Esophagus (tissue), 2 donors: ENCODE results near the gene ZNF892. TPM values are rescaled to one million over a fixed set of nuclear protein-coding genes. Genes with fewer than 3 reads are reported as not detected.
"Not testable (repeated sequence)": the region's sequence is repeated elsewhere in the genome, so short reads cannot be mapped to it uniquely, and the experiment has no call there.

Source experiments
- H3K27ac ChIP-seq, 2 donors: one replicate each; pipeline ENCODE4 v1.5.1; 2013; ENCODE audit warnings: low read depth in 2 of 2, mild to moderate bottlenecking in 2 of 2, inconsistent platforms in 1 of 2, low read length in 1 of 2, moderate library complexity in 1 of 2
- H3K27me3 ChIP-seq, 2 donors: one replicate each; pipeline ENCODE4 v1.6.1; 2013; ENCODE audit warnings: low read length in 2 of 2, control low read depth in 1 of 2, mild to moderate bottlenecking in 1 of 2; ENCODE audit not compliant: insufficient read depth in 2 of 2, control insufficient read depth in 1 of 2
- H3K36me3 ChIP-seq, 2 donors: one replicate each; pipeline ENCODE4 v1.6.1; 2013; ENCODE audit warnings: low read length in 1 of 2; ENCODE audit not compliant: control insufficient read depth in 2 of 2, insufficient read depth in 2 of 2
- H3K4me1 ChIP-seq, 2 donors: one replicate each; pipeline ENCODE4 v1.6.1; 2013; ENCODE audit warnings: low read length in 1 of 2; ENCODE audit not compliant: control insufficient read depth in 2 of 2, insufficient read depth in 2 of 2
- H3K4me3 ChIP-seq, 2 donors: one replicate each; pipeline ENCODE4 v1.5.1; 2013; ENCODE audit warnings: low read length in 2 of 2, mild to moderate bottlenecking in 2 of 2, low read depth in 1 of 2, moderate library complexity in 1 of 2
- H3K9me3 ChIP-seq, 2 donors: one replicate each; pipeline ENCODE4 v1.6.1; 2013; ENCODE audit warnings: mild to moderate bottlenecking in 2 of 2, low read depth in 1 of 2, low read length in 1 of 2, moderate library complexity in 1 of 2; ENCODE audit not compliant: control insufficient read depth in 2 of 2, insufficient read depth in 1 of 2
- WGBS, 2 donors: extraction: QIAGEN DNeasy Blood & Tissue Kit; methylation state at CpG; one replicate each; pipeline ENCODE4 v1.1.7; 2013; 5-methylcytosine and 5-hydroxymethylcytosine counted together
- polyA plus RNA-seq, 2 donors: library from polyadenylated mRNA; stranded (reverse); fragments of 200-250 nt; gene quantifications; one replicate each; pipeline ENCODE4 v1.2.3, GENCODE V29; 2013
- donor health status: healthy with polysubstance abuse.
- donor health status: Bipolar disorder and iron deficiency.

The ZNF892 gene
- polyA plus RNA-seq, 2 donors: 0.20 to 0.35 TPM

GRCh38 chr2:95174031-95174542 is 33.2 kb upstream of the ZNF892 start:
- WGBS, 2 donors: 82 to 84% methylated on average over 2 of the region's 2 CpGs
- H3K27ac ChIP-seq: no peak overlapping the region
- H3K27me3 ChIP-seq: no peaks in the 10 kb centered on the region
- peaks cover 0 to 4% of the 10 kb centered on the region in 2 donors for H3K36me3 ChIP-seq
- H3K4me3 ChIP-seq: no peak overlapping the region
- H3K4me1 ChIP-seq: no peaks in the 10 kb centered on the region
- no peaks in the 10 kb centered on the region for H3K9me3 ChIP-seq

- Histone ChIP-seq H3K4me3 (no peak overlapping the region), H3K27ac (no peak overlapping the region), H3K36me3 (peaks cover 14 to 21% of the 10 kb centered on the region in 2 donors), H3K27me3 (no peaks in the 10 kb centered on the region), H3K4me1 (no peaks in the 10 kb centered on the region), H3K9me3 (peaks cover 2 to 12% of the 10 kb centered on the region in 2 donors)
- WGBS, 2 donors: 75 to 87% methylated on average over 7 of the region's 7 CpGs
Observed at GRCh38 chr2:95179451-95179850, 27.9 kb upstream of the ZNF892 start.

GRCh38 chr2:95181774-95182173 is 25.5 kb upstream of the ZNF892 start:
- Histone ChIP-seq H3K27me3 (no peaks in the 10 kb centered on the region), H3K36me3 (peaks cover 14 to 21% of the 10 kb centered on the region in 2 donors), H3K9me3 (peaks cover 2 to 12% of the 10 kb centered on the region in 2 donors), H3K4me3 (no peak overlapping the region), H3K4me1 (no peaks in the 10 kb centered on the region), H3K27ac (no peak overlapping the region)
- 98% methylated on average over 18 of the region's 18 CpGs for WGBS, 2 donors

DNA sequence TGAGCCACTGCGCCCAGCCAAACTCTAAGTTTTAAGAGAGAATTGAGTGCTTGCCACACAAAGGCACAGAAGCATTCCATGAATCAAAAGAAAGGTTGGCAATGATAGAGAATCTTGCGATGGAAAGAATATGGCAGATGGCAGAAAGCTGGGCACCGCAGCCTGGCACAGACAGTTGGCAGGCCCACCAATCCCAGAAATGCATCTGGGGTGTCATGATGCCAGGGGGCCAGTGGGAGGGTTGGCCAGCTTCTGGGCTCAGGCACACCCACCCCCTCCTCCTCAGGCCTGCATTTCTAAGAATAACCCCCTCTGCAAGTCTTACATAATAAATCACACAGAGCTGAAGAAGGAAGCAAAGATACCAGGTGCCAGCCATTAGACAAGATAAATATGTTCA is 22.1 kb upstream of the ZNF892 start:
- Histone ChIP-seq H3K9me3 (peaks cover 2 to 12% of the 10 kb centered on the region in 2 donors), H3K27ac (no peak overlapping the region), H3K27me3 (no peaks in the 10 kb centered on the region), H3K36me3 (peaks cover 14 to 17% of the 10 kb centered on the region in 2 donors), H3K4me1 (no peaks in the 10 kb centered on the region), H3K4me3 (no peak overlapping the region)
- 95 to 100% methylated on average over 3 of the region's 3 CpGs for WGBS, 2 donors

- no peaks in the 10 kb centered on the region for H3K27me3 ChIP-seq
- no peaks in the 10 kb centered on the region for H3K4me1 ChIP-seq
- H3K36me3 ChIP-seq: peaks cover 11 to 12% of the 10 kb centered on the region in 2 donors
- WGBS, 2 donors: 75 to 83% methylated on average over 2 of the region's 2 CpGs
- no peak overlapping the region for H3K4me3 ChIP-seq
- peaks cover 2 to 9% of the 10 kb centered on the region in 2 donors for H3K9me3 ChIP-seq
- H3K27ac ChIP-seq: no peak overlapping the region
Observed at GRCh38 chr2:95185973-95186372, 21.3 kb upstream of the ZNF892 start.

DNA sequence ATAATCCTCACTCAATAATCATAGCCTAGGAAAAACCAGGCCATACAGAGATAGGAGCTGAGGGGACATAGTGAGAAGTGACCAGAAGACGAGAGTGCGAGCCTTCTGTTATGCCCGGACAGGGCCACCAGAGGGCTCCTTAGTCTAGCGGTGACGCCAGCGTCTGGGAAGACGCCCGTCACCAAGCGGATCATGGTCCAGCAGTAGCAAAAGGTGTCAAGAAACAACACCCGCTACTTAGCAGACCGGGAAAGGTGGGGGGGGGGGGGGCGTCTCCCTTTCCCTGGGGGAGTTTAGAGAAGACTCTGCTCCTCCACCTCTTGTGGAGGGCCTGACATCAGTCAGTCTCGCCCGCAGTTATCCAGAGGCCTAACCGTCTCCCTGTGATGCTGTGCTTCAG is 14.4 kb upstream of the ZNF892 start:
- H3K27me3 ChIP-seq, H3K36me3 ChIP-seq, H3K27ac ChIP-seq, H3K4me1 ChIP-seq, H3K9me3 ChIP-seq, H3K4me3 ChIP-seq: not testable (repeated sequence)
- 18% methylated on average over 15 of the region's 15 CpGs for WGBS, 2 donors

DNA sequence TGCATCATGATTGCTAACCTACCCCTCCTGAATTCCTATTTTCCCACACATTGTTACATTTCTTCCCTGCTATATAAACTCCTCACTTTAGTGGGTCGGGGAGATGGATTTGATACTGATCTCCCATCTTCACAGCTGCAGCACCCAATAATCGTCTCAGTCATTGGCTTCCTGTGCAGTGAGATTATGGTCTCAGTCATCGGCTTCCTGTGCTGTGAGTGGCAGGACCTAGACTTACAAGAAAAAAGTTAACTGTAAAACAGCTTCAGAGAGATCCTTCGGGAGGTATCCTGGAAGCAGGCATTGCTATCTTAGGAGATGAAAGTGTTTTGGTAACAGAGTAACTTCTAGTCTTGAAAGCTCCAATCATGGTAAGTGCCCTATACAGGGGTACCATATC is 3.4 kb upstream of the ZNF892 start:
- Histone ChIP-seq H3K4me1 (no peaks in the 10 kb centered on the region), H3K27me3 (no peaks in the 10 kb centered on the region), H3K9me3 (no peaks in the 10 kb centered on the region), H3K27ac (no peak overlapping the region), H3K36me3 (no peaks in the 10 kb centered on the region), H3K4me3 (no peak overlapping the region)
- 84 to 87% methylated on average over 4 of the region's 4 CpGs for WGBS, 2 donors

- WGBS, 2 donors: 92 to 96% methylated on average over 2 of the region's 2 CpGs
- H3K36me3 ChIP-seq: no peaks in the 10 kb centered on the region
- H3K9me3 ChIP-seq: no peaks in the 10 kb centered on the region
- no peaks in the 10 kb centered on the region for H3K27me3 ChIP-seq
- H3K4me3 ChIP-seq: no peak overlapping the region
- no peaks in the 10 kb centered on the region for H3K4me1 ChIP-seq
- H3K27ac ChIP-seq: no peak overlapping the region
Observed at GRCh38 chr2:95204396-95204795, 2.9 kb upstream of the ZNF892 start.

DNA sequence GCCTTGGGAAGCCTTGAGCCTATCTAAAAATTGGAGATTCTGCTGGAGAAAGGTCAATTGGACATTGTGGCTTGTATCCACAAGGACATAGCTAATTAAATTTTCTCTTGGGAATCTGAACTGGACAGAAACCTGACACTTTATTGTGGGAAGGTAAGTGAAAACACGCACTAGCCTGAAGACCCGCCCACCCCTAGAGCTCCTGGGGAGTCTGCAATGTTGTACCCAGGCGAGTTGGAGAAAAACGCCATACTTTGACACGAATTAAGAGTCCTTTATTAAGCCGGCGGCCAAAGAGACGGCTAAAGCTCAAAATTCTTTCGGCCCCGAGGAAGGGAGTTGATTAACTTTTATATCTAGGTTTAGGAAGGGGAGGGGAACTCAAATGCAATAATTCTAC is 1.2 kb upstream of the ZNF892 start:
- Histone ChIP-seq H3K4me3 (no peak overlapping the region), H3K27me3 (no peaks in the 10 kb centered on the region), H3K9me3 (peaks cover 0 to 4% of the 10 kb centered on the region in 2 donors), H3K36me3 (no peaks in the 10 kb centered on the region), H3K27ac (no peak overlapping the region), H3K4me1 (no peaks in the 10 kb centered on the region)
- 40 to 48% methylated on average over 10 of the region's 10 CpGs for WGBS, 2 donors

GRCh38 chr2:95208106-95208505 is 785 bp downstream of the ZNF892 start:
- Histone ChIP-seq H3K4me1 (no peaks in the 10 kb centered on the region), H3K36me3 (peaks cover 8% of the 10 kb centered on the region in 2 donors), H3K9me3 (peaks cover 2 to 10% of the 10 kb centered on the region in 2 donors), H3K27ac (peak overlapping the region; percentile 87 to 89), H3K27me3 (no peaks in the 10 kb centered on the region), H3K4me3 (peak overlapping the region; percentile 63 to 73)
- WGBS, 2 donors: 44 to 61% methylated on average over 6 of the region's 6 CpGs
